Smooth muscle cell of trachea (primary cell): Measurements from ENCODE around the gene JCAD. TPM values are rescaled to one million over a fixed set of nuclear protein-coding genes. Genes with fewer than 3 reads are reported as not detected.

Experiments used
- total RNA-seq: library from RNA; depleted of rRNA; stranded (reverse); fragments of >200 nt; gene quantifications from 2 replicates; pipeline ENCODE4 v1.2.1, GENCODE V29; 2014

JCAD gene
- 2.0 and 8.9 TPM in 2 replicates for total RNA-seq

GRCh38 chr10:30059209-30060107 is at the start of gene JCAD:
JCAD (minus strand) TSS chr10:30059586; CDS start chr10:30047812, 11,774 bp downstream.

